Thyroid gland (tissue), 4 donors: ENCODE measurements around the gene ADIPOR1.
"Not testable (repeated sequence)": the region's sequence is repeated elsewhere in the genome, so short reads cannot be mapped to it uniquely, and the experiment has no call there.

ENCODE experiments used
- POLR2A ChIP-seq, 2 donors: fragments of 450-650 bp; IDR thresholded peaks; one replicate each; pipeline ENCODE4 v1.6.1; 2017; ENCODE audit warnings: antibody characterized with exemption in 2 of 2, mild to moderate bottlenecking in 2 of 2, moderate library complexity in 1 of 2
- TF ChIP-seq, protein P1 (sequence below), 6 experiments: fragments of 200-600 bp in 3 of 6; fragments of 450-650 bp in 3 of 6; sonication (generic) in 3 of 6; IDR thresholded peaks; one replicate each; pipeline ENCODE4 v1.5.1; 2016 to 2019; ENCODE audit warnings: antibody characterized with exemption in 6 of 6, mild to moderate bottlenecking in 2 of 6, inconsistent platforms in 1 of 6, moderate library complexity in 1 of 6

- TF ChIP-seq, protein P1, sequence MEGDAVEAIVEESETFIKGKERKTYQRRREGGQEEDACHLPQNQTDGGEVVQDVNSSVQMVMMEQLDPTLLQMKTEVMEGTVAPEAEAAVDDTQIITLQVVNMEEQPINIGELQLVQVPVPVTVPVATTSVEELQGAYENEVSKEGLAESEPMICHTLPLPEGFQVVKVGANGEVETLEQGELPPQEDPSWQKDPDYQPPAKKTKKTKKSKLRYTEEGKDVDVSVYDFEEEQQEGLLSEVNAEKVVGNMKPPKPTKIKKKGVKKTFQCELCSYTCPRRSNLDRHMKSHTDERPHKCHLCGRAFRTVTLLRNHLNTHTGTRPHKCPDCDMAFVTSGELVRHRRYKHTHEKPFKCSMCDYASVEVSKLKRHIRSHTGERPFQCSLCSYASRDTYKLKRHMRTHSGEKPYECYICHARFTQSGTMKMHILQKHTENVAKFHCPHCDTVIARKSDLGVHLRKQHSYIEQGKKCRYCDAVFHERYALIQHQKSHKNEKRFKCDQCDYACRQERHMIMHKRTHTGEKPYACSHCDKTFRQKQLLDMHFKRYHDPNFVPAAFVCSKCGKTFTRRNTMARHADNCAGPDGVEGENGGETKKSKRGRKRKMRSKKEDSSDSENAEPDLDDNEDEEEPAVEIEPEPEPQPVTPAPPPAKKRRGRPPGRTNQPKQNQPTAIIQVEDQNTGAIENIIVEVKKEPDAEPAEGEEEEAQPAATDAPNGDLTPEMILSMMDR (IDR thresholded peaks at IDR 0.05), result not testable (repeated sequence)
- TF ChIP-seq POLR2A (IDR thresholded peaks at IDR 0.05), result not testable (repeated sequence)
Measured at GRCh38 chr1:202986120-202986519, 28.0 kb upstream of the ADIPOR1 start.
